HCT116 (cell line): ENCODE data around the gene ENDOG. TPM values are rescaled to one million over a fixed set of nuclear protein-coding genes. Genes with fewer than 3 reads are reported as not detected.

Experiments used
- ATAC-seq: fragments of 200-7000 bp; cut with Tn5 transposase; 2 replicates; pipeline ENCODE4 v1.9.1; 2020; ENCODE audit warnings: mild to moderate bottlenecking, moderate library complexity
- BruUV-seq: library from RNA; stranded (reverse); fragments of 400-500 nt; replicated peaks from 2 replicates; lab custom pipeline; 2021; lab: Mats Ljungman, UMichigan
- CTCF ChIA-PET: fragments of 300-600 bp; sonication (Branson Sonifier 250); formaldehyde crosslinking; loops from one replicate; lab custom pipeline; 2021; ENCODE audit warnings: antibody characterized with exemption; lab: Charles Lee
- POLR2A ChIA-PET: fragments of 300-600, 350-600 bp; sonication (Branson Sonifier 250); formaldehyde crosslinking; loops from one replicate; lab custom pipeline; 2021; ENCODE audit warnings: antibody characterized with exemption; lab: Charles Lee
- RAD21 ChIA-PET, 2 experiments: fragments of 300-600 bp; sonication (Branson Sonifier 250); formaldehyde crosslinking; loops; one replicate each; lab custom pipeline; 2023; ENCODE audit warnings: low total read pairs in 2 of 2; ENCODE audit not compliant: uncharacterized antibody in 2 of 2, unreplicated experiment in 2 of 2, low non-redundant PET in 1 of 2; lab: Charles Lee
- DNase-seq: peaks from one replicate; pipeline ENCODE4 v3.0.0-alpha.2; 2010; ENCODE audit warnings: low read depth, low spot score
- H2AFZ ChIP-seq: fragments of 200-600 bp; shearing (Covaris generic), sonication (generic); 2 replicates; pipeline ENCODE4 v1.6.1; 2017; ENCODE audit warnings: low read depth, mixed run types, mixed read lengths, antibody characterized with exemption, low read length; ENCODE audit not compliant: poor library complexity, severe bottlenecking
- H3K27ac ChIP-seq: 2 replicates; pipeline ENCODE4 v1.5.1; 2012; ENCODE audit warnings: low read depth, low read length
- H3K27me3 ChIP-seq: fragments of 200-600 bp; sonication (generic); 2 replicates; pipeline ENCODE4 v1.6.1; 2016; ENCODE audit warnings: mixed run types, low read length, mixed read lengths; ENCODE audit not compliant: insufficient read depth
- H3K36me3 ChIP-seq, 2 experiments: fragments of 200-500 bp in 1 of 2; fragments of 200-600 bp in 1 of 2; sonication (Bioruptor generic) in 1 of 2; sonication (generic) in 1 of 2; 2 replicates each; pipeline versions ENCODE4 v1.5.1 to v1.6.1; 2014 to 2016; ENCODE audit warnings: low read length in 2 of 2, inconsistent platforms in 1 of 2, mixed read lengths in 1 of 2, mixed run types in 1 of 2; ENCODE audit not compliant: insufficient read depth in 2 of 2, control insufficient read depth in 1 of 2
- H3K4me1 ChIP-seq, 2 experiments: fragments of 200-600 bp in 1 of 2; sonication (generic) in 1 of 2; 2 replicates each; pipeline versions ENCODE4 v1.5.1 to v1.6.1; 2012 to 2017; ENCODE audit warnings: low read length in 2 of 2, inconsistent platforms in 1 of 2, mild to moderate bottlenecking in 1 of 2, mixed read lengths in 1 of 2, mixed run types in 1 of 2, moderate library complexity in 1 of 2; ENCODE audit not compliant: insufficient read depth in 2 of 2, control insufficient read depth in 1 of 2
- H3K4me2 ChIP-seq: fragments of 200-600 bp; sonication (generic); 2 replicates; pipeline ENCODE4 v1.6.1; 2017; ENCODE audit warnings: mixed run types, low read length, mixed read lengths
- H3K4me3 ChIP-seq, 2 experiments: fragments of 200-600 bp in 1 of 2; sonication (generic) in 1 of 2; replicated peaks in 1 of 2; 2 replicates each; pipeline ENCODE4 v1.5.1; 2011 to 2016; ENCODE audit warnings: low read length in 2 of 2, control low read depth in 1 of 2, low read depth in 1 of 2, mild to moderate bottlenecking in 1 of 2, mixed read lengths in 1 of 2, mixed run types in 1 of 2
- H3K79me2 ChIP-seq: fragments of 200-600 bp; sonication (generic); 2 replicates; pipeline ENCODE4 v1.6.1; 2017; ENCODE audit warnings: mild to moderate bottlenecking, mixed run types, low read length, moderate library complexity, mixed read lengths; ENCODE audit not compliant: insufficient read depth
- H3K9ac ChIP-seq: fragments of 200-600 bp; sonication (generic); 2 replicates; pipeline ENCODE4 v1.6.1; 2016; ENCODE audit warnings: low read length, mixed read lengths
- H3K9me2 ChIP-seq: fragments of 200-600 bp; sonication (generic), shearing (Covaris generic); 2 replicates; pipeline ENCODE4 v1.6.1; 2017; ENCODE audit warnings: mixed run types, mild to moderate bottlenecking, moderate library complexity; ENCODE audit not compliant: insufficient read depth
- H3K9me3 ChIP-seq, 2 experiments: fragments of 200-500 bp in 1 of 2; fragments of 200-600 bp in 1 of 2; sonication (Bioruptor generic) in 1 of 2; sonication (generic) in 1 of 2; 2 replicates each; pipeline ENCODE4 v1.6.1; 2014 to 2017; ENCODE audit warnings: low read length in 2 of 2, mixed read lengths in 2 of 2, inconsistent platforms in 1 of 2, low read depth in 1 of 2, mild to moderate bottlenecking in 1 of 2, mixed run types in 1 of 2, moderate library complexity in 1 of 2; ENCODE audit not compliant: control insufficient read depth in 1 of 2, insufficient read depth in 1 of 2
- H4K20me1 ChIP-seq: fragments of 200-600 bp; sonication (generic), shearing (Covaris generic); 2 replicates; pipeline ENCODE4 v1.6.1; 2017; ENCODE audit warnings: mixed run types, mild to moderate bottlenecking, moderate library complexity; ENCODE audit not compliant: insufficient read depth
- ATF3 ChIP-seq: IDR thresholded peaks from 2 replicates; pipeline ENCODE4 v1.6.1; 2012
- CBX3 ChIP-seq: IDR thresholded peaks from 2 replicates; pipeline ENCODE4 v1.6.1; 2012; ENCODE audit warnings: low read depth
- CEBPB ChIP-seq: IDR thresholded peaks from 2 replicates; pipeline ENCODE4 v1.6.1; 2012; ENCODE audit warnings: low read depth
- RAD21 ChIP-seq: IDR thresholded peaks from 2 replicates; pipeline ENCODE4 v1.6.1; 2012; ENCODE audit warnings: low read depth, mild to moderate bottlenecking
- ZFX ChIP-seq: fragments of 450-650 bp; IDR thresholded peaks from 2 replicates; pipeline ENCODE4 v1.6.1; 2017
- intact Hi-C: fragments of 100-400 bp; cut with micrococcal nuclease; formaldehyde crosslinking; loops from 2 replicates; pipeline ENCODE4 v1.10.0; 2022
- total RNA-seq: library from RNA; stranded (reverse); gene quantifications from one replicate; pipeline ENCODE4 v1.2.1, GENCODE V29; 2021; ENCODE audit not compliant: unreplicated experiment
- TF ChIP-seq, protein P1 (sequence below): IDR thresholded peaks from 2 replicates; pipeline ENCODE4 v1.6.1; 2012; ENCODE audit warnings: low read depth
- TF ChIP-seq, protein P2 (sequence below): IDR thresholded peaks from 2 replicates; pipeline ENCODE4 v1.6.1; 2012

ENDOG gene
- total RNA-seq, 1 experiment from 2014 or later: 27.2 TPM

DNA sequence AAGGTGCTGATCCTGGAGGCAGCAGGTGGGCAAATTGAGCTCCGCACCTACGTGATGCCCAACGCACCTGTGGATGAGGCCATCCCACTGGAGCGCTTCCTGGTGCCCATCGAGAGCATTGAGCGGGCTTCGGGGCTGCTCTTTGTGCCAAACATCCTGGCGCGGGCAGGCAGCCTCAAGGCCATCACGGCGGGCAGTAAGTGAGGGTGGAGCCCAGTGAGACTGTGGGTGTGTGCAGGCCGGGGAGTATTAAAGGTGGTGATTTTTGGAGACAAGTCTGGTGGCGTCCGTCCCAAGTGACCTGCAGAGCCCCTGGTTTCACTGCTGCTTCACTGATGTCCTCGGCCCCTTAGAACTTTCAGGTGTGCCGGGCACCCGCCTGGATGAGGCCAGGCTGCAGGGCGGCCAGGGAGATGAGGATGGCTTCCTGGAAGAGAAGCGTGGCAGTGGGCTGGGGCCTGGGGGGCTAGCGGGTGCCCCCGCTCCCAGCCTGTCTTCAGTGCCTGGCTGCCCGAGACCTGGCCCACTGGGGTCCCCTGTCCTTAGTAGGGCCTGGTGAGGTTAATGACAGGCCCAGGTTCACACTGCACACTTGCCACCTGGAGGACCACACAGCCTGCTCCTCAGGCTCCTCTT, 4.2 kb downstream of the ENDOG start:
- Histone ChIP-seq H4K20me1 (0 out of 2 replicates have a peak, but pooled peaks cover 5% of the 10 kb centered on the region), H3K36me3 (peaks cover 29 to 35% of the 10 kb centered on the region in 2 experiments; a peak in 3 of 4 replicates), H3K4me2 (no peak overlapping the region), H3K9ac (no peak overlapping the region), H3K9me2 (no peaks in the 10 kb centered on the region), H2AFZ (no peak overlapping the region), H3K4me3 (no peak overlapping the region), H3K4me1 (peaks cover 11 to 23% of the 10 kb centered on the region in 2 experiments; a peak in 3 of 4 replicates), H3K9me3 (no peaks in the 10 kb centered on the region), H3K79me2 (peaks cover 10% of the 10 kb centered on the region; the same call in 1 of the 2 replicates), H3K27ac (no peak overlapping the region), H3K27me3 (no peaks in the 10 kb centered on the region)
- intact Hi-C loops: no loop called here
- BruUV-seq: TSS peak; percentile 11
- POLR2A ChIA-PET: no interaction called here
- RAD21 ChIA-PET: no interaction called here
- DNase-seq (no peak), ATAC-seq (no peak)
- CTCF ChIA-PET: no interaction called here
- TF ChIP-seq ATF3: no peak
- TF ChIP-seq, protein P1, sequence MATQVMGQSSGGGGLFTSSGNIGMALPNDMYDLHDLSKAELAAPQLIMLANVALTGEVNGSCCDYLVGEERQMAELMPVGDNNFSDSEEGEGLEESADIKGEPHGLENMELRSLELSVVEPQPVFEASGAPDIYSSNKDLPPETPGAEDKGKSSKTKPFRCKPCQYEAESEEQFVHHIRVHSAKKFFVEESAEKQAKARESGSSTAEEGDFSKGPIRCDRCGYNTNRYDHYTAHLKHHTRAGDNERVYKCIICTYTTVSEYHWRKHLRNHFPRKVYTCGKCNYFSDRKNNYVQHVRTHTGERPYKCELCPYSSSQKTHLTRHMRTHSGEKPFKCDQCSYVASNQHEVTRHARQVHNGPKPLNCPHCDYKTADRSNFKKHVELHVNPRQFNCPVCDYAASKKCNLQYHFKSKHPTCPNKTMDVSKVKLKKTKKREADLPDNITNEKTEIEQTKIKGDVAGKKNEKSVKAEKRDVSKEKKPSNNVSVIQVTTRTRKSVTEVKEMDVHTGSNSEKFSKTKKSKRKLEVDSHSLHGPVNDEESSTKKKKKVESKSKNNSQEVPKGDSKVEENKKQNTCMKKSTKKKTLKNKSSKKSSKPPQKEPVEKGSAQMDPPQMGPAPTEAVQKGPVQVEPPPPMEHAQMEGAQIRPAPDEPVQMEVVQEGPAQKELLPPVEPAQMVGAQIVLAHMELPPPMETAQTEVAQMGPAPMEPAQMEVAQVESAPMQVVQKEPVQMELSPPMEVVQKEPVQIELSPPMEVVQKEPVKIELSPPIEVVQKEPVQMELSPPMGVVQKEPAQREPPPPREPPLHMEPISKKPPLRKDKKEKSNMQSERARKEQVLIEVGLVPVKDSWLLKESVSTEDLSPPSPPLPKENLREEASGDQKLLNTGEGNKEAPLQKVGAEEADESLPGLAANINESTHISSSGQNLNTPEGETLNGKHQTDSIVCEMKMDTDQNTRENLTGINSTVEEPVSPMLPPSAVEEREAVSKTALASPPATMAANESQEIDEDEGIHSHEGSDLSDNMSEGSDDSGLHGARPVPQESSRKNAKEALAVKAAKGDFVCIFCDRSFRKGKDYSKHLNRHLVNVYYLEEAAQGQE: no peak
- no peak for TF ChIP-seq ZFX
- TF ChIP-seq CEBPB: no peak
- TF ChIP-seq, protein P2, sequence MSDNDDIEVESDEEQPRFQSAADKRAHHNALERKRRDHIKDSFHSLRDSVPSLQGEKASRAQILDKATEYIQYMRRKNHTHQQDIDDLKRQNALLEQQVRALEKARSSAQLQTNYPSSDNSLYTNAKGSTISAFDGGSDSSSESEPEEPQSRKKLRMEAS: no peak
- TF ChIP-seq CBX3: no peak
- no peak for TF ChIP-seq RAD21
